GM21717 (cell line): Measurements from ENCODE around the gene DDX31.

Experiments used
- ATAC-seq: cut with Tn5 transposase; IDR thresholded peaks from one replicate; pipeline ENCODE4 v1.9.1; 2021; ENCODE audit warnings: mild to moderate bottlenecking, moderate library complexity; ENCODE audit not compliant: unreplicated experiment

Gene DDX31

GRCh38 chr9:132600326-132600984 is 69.3 kb downstream of the DDX31 start:
- ATAC-seq = no peak

GRCh38 chr9:132597073-132597775 is 72.6 kb downstream of the DDX31 start:
- ATAC-seq = no peak

- no peak for ATAC-seq
These were observed 73.6 kb downstream of the DDX31 start for GRCh38 chr9:132596200-132596599.

- ATAC-seq = no peak
These were observed 74.5 kb downstream of the DDX31 start for GRCh38 chr9:132595319-132595718.

- ATAC-seq = no peak
These were observed 75.4 kb downstream of the DDX31 start for GRCh38 chr9:132594412-132594811.

- no peak for ATAC-seq
These were observed 77.3 kb downstream of the DDX31 start for GRCh38 chr9:132592451-132592850.

GRCh38 chr9:132591751-132592314 is 78.0 kb downstream of the DDX31 start:
- ATAC-seq = no peak

- ATAC-seq = no peak
These were observed 78.5 kb downstream of the DDX31 start for GRCh38 chr9:132591244-132591643.

GRCh38 chr9:132590318-132591182 is 79.2 kb downstream of the DDX31 start:
- ATAC-seq = no peak

GRCh38 chr9:132590037-132590317 is 79.8 kb downstream of the DDX31 start:
- ATAC-seq = no peak

- ATAC-seq = no peak
These were observed 80.4 kb downstream of the DDX31 start for GRCh38 chr9:132589148-132590036.

GRCh38 chr9:132588501-132589147 is 81.2 kb downstream of the DDX31 start:
- ATAC-seq = no peak

- ATAC-seq = no peak
These were observed 81.7 kb downstream of the DDX31 start for GRCh38 chr9:132588098-132588497.

GRCh38 chr9:132587592-132587955 is 82.2 kb downstream of the DDX31 start:
- ATAC-seq = no peak

- no peak for ATAC-seq
These were observed 82.8 kb downstream of the DDX31 start for GRCh38 chr9:132586830-132587591.

GRCh38 chr9:132585954-132586829 is 83.6 kb downstream of the DDX31 start:
- no peak for ATAC-seq

- ATAC-seq = no peak
These were observed 84.9 kb downstream of the DDX31 start for GRCh38 chr9:132584601-132585560.
